Measurements from ENCODE around the gene DSCAML1.

GRCh38 chr11:117795638-117796455 lies 1.2 kb downstream of the DSCAML1 start:
- TF ChIP-seq CTCF (IDR thresholded peaks at IDR 0.05) (no peak), POLR2A (IDR thresholded peaks at IDR 0.05) (no peak)

Measured in upper lobe of left lung (tissue), 4 donors.